Transverse colon (tissue), 4 donors: ENCODE results near the gene MX2. TPM values are rescaled to one million over a fixed set of nuclear protein-coding genes. Genes with fewer than 3 reads are reported as not detected.

Experiments used
- DNase-seq: peaks from one replicate; pipeline ENCODE4 v3.0.0-alpha.2; 2019
- H3K27ac ChIP-seq, 4 donors: fragments of 200-600 bp; sonication (generic); 2 replicates each; pipeline ENCODE4 v1.5.1; 2016 to 2018; ENCODE audit warnings: inconsistent platforms in 4 of 4
- H3K27me3 ChIP-seq: fragments of 200-600 bp; sonication (generic); 2 replicates; pipeline ENCODE4 v1.5.1; 2017; ENCODE audit warnings: inconsistent platforms
- H3K36me3 ChIP-seq, 4 donors: fragments of 200-600 bp; sonication (generic); 2 replicates each; pipeline ENCODE4 v1.5.1; 2017 to 2019; ENCODE audit warnings: inconsistent platforms in 4 of 4
- H3K4me1 ChIP-seq, 4 donors: fragments of 200-600 bp; sonication (generic); 2 replicates each; pipeline ENCODE4 v1.5.1; 2017 to 2020; ENCODE audit warnings: inconsistent platforms in 4 of 4
- H3K4me3 ChIP-seq, 4 donors: fragments of 200-600 bp; sonication (generic); 1 replicate in 1 of 4; 2 replicates in 3 of 4; pipeline versions ENCODE4 v1.5.1 to v1.6.1; 2017 to 2019; ENCODE audit warnings: inconsistent platforms in 4 of 4
- H3K9me3 ChIP-seq, 2 donors: fragments of 200-600 bp; sonication (generic); 2 replicates each; pipeline ENCODE4 v1.5.1; 2017 to 2019; ENCODE audit warnings: inconsistent platforms in 2 of 2
- CTCF ChIP-seq, 5 experiments: fragments of 200-600 bp in 3 of 5; fragments of 450-650 bp in 2 of 5; sonication (generic) in 3 of 5; IDR thresholded peaks; 1 replicate in 2 of 5; 2 replicates in 3 of 5; pipeline ENCODE4 v1.5.1; 2016 to 2017; ENCODE audit warnings: antibody characterized with exemption in 5 of 5, inconsistent platforms in 3 of 5, mild to moderate bottlenecking in 2 of 5, moderate library complexity in 1 of 5
- EP300 ChIP-seq: sonication (generic); formaldehyde crosslinking; IDR thresholded peaks from one replicate; pipeline ENCODE4 v1.6.1; 2017; ENCODE audit warnings: antibody characterized with exemption, low read depth
- POLR2A ChIP-seq: fragments of 450-650 bp; IDR thresholded peaks from one replicate; pipeline ENCODE4 v1.6.1; 2016; ENCODE audit warnings: antibody characterized with exemption, mild to moderate bottlenecking, moderate library complexity
- POLR2AphosphoS5 ChIP-seq, 3 donors: sonication (generic); formaldehyde crosslinking; IDR thresholded peaks; one replicate each; pipeline ENCODE4 v1.6.1; 2016; ENCODE audit warnings: antibody characterized with exemption in 3 of 3
- WGBS, 2 donors: methylation state at CpG; one replicate each; pipeline ENCODE4 v1.1.5; 2018; ENCODE audit warnings: low coverage in 1 of 2; 5-methylcytosine and 5-hydroxymethylcytosine counted together
- in situ Hi-C, 4 donors: fragments of 200-750 bp; cut with MboI; loops; one replicate each; pipeline versions ENCODE4 v1.15.0 to v1.15.1; 2017; ENCODE audit warnings: low sequenced_read_pairs in 3 of 4, low pct_ligation_motif_present in 1 of 4, low pct_unique_long_range_greater_than_20kb in 1 of 4
- intact Hi-C: fragments of 100-400 bp; cut with DNase I; formaldehyde crosslinking; loops from one replicate; pipeline ENCODE4 v1.15.1; 2023; ENCODE audit warnings: low total_unique reads
- total RNA-seq, 4 donors: library from RNA; depleted of rRNA; stranded (reverse); fragments of >200 nt; gene quantifications; one replicate each; pipeline ENCODE4 v1.1.0, GENCODE V29; 2016

MX2 gene
- total RNA-seq, 4 donors from 2014 or later: 3.4 to 16.9 (median 4.1) TPM

GRCh38 chr21:41425588-41425953 lies 63.7 kb downstream of the MX2 start:
- in situ Hi-C loops (no loop called here), intact Hi-C loops (no loop called here)
- TF ChIP-seq POLR2AphosphoS5 (IDR thresholded peaks at IDR 0.05) (no peak), EP300 (no peak), CTCF (IDR thresholded peaks at IDR 0.05) (no peak), POLR2A (no peak)
- no peaks in the 10 kb centered on the region for H3K27me3 ChIP-seq
- peaks cover 0 to under 1% (median 0%) of the 10 kb centered on the region in 4 donors for H3K36me3 ChIP-seq
- no peaks in the 10 kb centered on the region for H3K9me3 ChIP-seq
- H3K4me1 ChIP-seq: peaks cover 4 to 25% (median 15%) of the 10 kb centered on the region in 4 donors
- WGBS, 2 donors: 44 to 86% methylated on average over 4 to 7 of the region's 7 CpGs
- H3K27ac ChIP-seq: peak overlapping the region; percentile 45 to 77 (median 66)
- peak overlapping the region; percentile 34 to 71 (median 50) for H3K4me3 ChIP-seq
- DNase-seq: no peak

- H3K27ac ChIP-seq: peak within 1 kb of the TSS; percentile 45 to 77 (median 66)
These were observed 64.3 kb downstream of the MX2 start, which contains the start of gene MX1 for GRCh38 chr21:41425954-41426675. TSS of gene MX1 (plus strand) at chr21:41426239. CDS start at chr21:41432071, 5,832 bp downstream.

GRCh38 chr21:41426676-41427404 lies 65.0 kb downstream of the MX2 start:
- Histone ChIP-seq H3K27me3 (no peaks in the 10 kb centered on the region), H3K36me3 (peaks cover 0 to 5% (median 0%) of the 10 kb centered on the region in 4 donors), H3K4me1 (peaks cover 4 to 26% (median 12%) of the 10 kb centered on the region in 4 donors), H3K4me3 (peak overlapping the region; percentile 34 to 71 (median 50)), H3K27ac (peak overlapping the region; percentile 45 to 77 (median 66)), H3K9me3 (no peaks in the 10 kb centered on the region)
- DNase-seq: no peak
- intact Hi-C loops: no loop called here
- WGBS, 2 donors: 42% methylated on average over 31 of the region's 41 CpGs; no CpG with 5 or more reads in 1 of the 2 donors
- TF ChIP-seq POLR2AphosphoS5 (IDR thresholded peaks at IDR 0.05) (no peak), CTCF (IDR thresholded peaks at IDR 0.05) (no peak), EP300 (no peak)
- in situ Hi-C loops: no loop called here

More at GRCh38 chr21:41425954-41426675, 64.3 kb downstream of the MX2 start, which contains the start of gene MX1:
- Histone ChIP-seq H3K27me3 (no peaks in the 10 kb centered on the region), H3K4me1 (peaks cover 4 to 22% (median 12%) of the 10 kb centered on the region in 4 donors), H3K4me3 (peak within 1 kb of the TSS; percentile 34 to 71 (median 50)), H3K9me3 (no peaks in the 10 kb centered on the region), H3K36me3 (peaks cover 0 to 5% (median 0%) of the 10 kb centered on the region in 4 donors)
- 1% methylated on average over 62 of the region's 65 CpGs; no CpG with 5 or more reads in 1 of the 2 donors for WGBS, 2 donors
- in situ Hi-C loops: no loop called here
- intact Hi-C loops: no loop called here
- peak; percentile 91 for DNase-seq
- peak; percentile 93 for TF ChIP-seq POLR2A
- TF ChIP-seq EP300: no peak
- TF ChIP-seq CTCF (IDR thresholded peaks at IDR 0.05): no peak
- peak; percentile 82 to 94 (median 94) for TF ChIP-seq POLR2AphosphoS5 (IDR thresholded peaks at IDR 0.05)

GRCh38 chr21:41427556-41427955 lies 65.7 kb downstream of the MX2 start:
- Histone ChIP-seq H3K9me3 (no peaks in the 10 kb centered on the region), H3K4me1 (peaks cover 4 to 32% (median 15%) of the 10 kb centered on the region in 4 donors), H3K27me3 (no peaks in the 10 kb centered on the region), H3K36me3 (peaks cover 0 to 5% (median 0%) of the 10 kb centered on the region in 4 donors), H3K4me3 (no peak overlapping the region), H3K27ac (no peak overlapping the region)
- intact Hi-C loops: no loop called here
- DNase-seq: no peak
- 75 to 95% methylated on average over 1 to 8 of the region's 8 CpGs for WGBS, 2 donors
- TF ChIP-seq POLR2A (no peak), EP300 (no peak), POLR2AphosphoS5 (IDR thresholded peaks at IDR 0.05) (no peak), CTCF (IDR thresholded peaks at IDR 0.05) (no peak)
- in situ Hi-C loops: no loop called here
